H1 (cell line): ENCODE results near the gene TAF3. TPM values are rescaled to one million over a fixed set of nuclear protein-coding genes. Genes with fewer than 3 reads are reported as not detected.

Experiments
- CTCF ChIA-PET: fragments of 300-600 bp; sonication (Branson Sonifier 250); formaldehyde crosslinking; loops from one replicate; lab custom pipeline; 2021; ENCODE audit not compliant: partially characterized antibody; lab: Charles Lee
- POLR2A ChIA-PET: fragments of 300-600 bp; sonication (Branson Sonifier 250); formaldehyde crosslinking; loops from one replicate; lab custom pipeline; 2021; ENCODE audit warnings: inconsistent platforms; ENCODE audit not compliant: partially characterized antibody; lab: Charles Lee
- DNase-seq, 2 experiments: peaks; one replicate each; pipeline versions ENCODE4 v3.0.0 to v3.0.0-alpha.2; 2010 to 2022; ENCODE audit warnings: low spot score in 2 of 2, low read depth in 1 of 2, mixed read lengths in 1 of 2
- FAIRE-seq: peaks from 2 replicates; lab custom pipeline; 2011; peaks lifted over from hg19 to GRCh38; lab: Jason Lieb, UNC
- H2AFZ ChIP-seq: 2 replicates; pipeline ENCODE4 v1.8.1; 2012; ENCODE audit warnings: low read length, inconsistent platforms
- H2AK5ac ChIP-seq: 2 replicates; pipeline ENCODE4 v1.6.1; 2013; ENCODE audit warnings: low read depth, low read length
- H2BK120ac ChIP-seq: replicated peaks from 2 replicates; pipeline ENCODE3; 2013; ENCODE audit warnings: low read depth, low read length, inconsistent platforms
- H2BK12ac ChIP-seq: 2 replicates; pipeline ENCODE4 v1.6.1; 2013; ENCODE audit warnings: low read depth, low read length
- H2BK15ac ChIP-seq: 2 replicates; pipeline ENCODE4 v1.6.1; 2013; ENCODE audit warnings: low read length
- H2BK20ac ChIP-seq: 2 replicates; pipeline ENCODE4 v1.6.1; 2013; ENCODE audit warnings: low read length
- H2BK5ac ChIP-seq: 2 replicates; pipeline ENCODE4 v1.6.1; 2013; ENCODE audit warnings: low read depth, low read length
- H3K14ac ChIP-seq: 2 replicates; pipeline ENCODE4 v1.6.1; 2013; ENCODE audit warnings: inconsistent platforms; ENCODE audit not compliant: insufficient read length
- H3K18ac ChIP-seq: 2 replicates; pipeline ENCODE4 v1.6.1; 2013; ENCODE audit warnings: low read length; ENCODE audit errors: extremely low read depth
- H3K23ac ChIP-seq: 2 replicates; pipeline ENCODE4 v1.6.1; 2013; ENCODE audit warnings: inconsistent platforms; ENCODE audit not compliant: insufficient read length
- H3K23me2 ChIP-seq: 2 replicates; pipeline ENCODE4 v1.6.1; 2013; ENCODE audit warnings: low read depth, low read length
- H3K27ac ChIP-seq: 2 replicates; pipeline ENCODE4 v1.6.1; 2011; ENCODE audit warnings: low read depth, low read length, inconsistent platforms
- H3K27me3 ChIP-seq, 4 experiments: replicated peaks in 1 of 4; 1 replicate in 1 of 4; 2 replicates in 3 of 4; pipeline versions ENCODE4 v1.6.1 to v1.8.1; 2011 to 2013; ENCODE audit warnings: low read length in 3 of 4, mild to moderate bottlenecking in 3 of 4, inconsistent platforms in 2 of 4, mixed read lengths in 2 of 4, moderate library complexity in 1 of 4; ENCODE audit not compliant: control insufficient read depth in 3 of 4, insufficient read depth in 3 of 4; ENCODE audit errors: extremely low read depth in 1 of 4
- H3K36me3 ChIP-seq, 4 experiments: 2 replicates each; pipeline versions ENCODE4 v1.6.1 to v1.8.1; 2011 to 2013; ENCODE audit warnings: mild to moderate bottlenecking in 4 of 4, low read length in 3 of 4, moderate library complexity in 2 of 4, control low read depth in 1 of 4, inconsistent platforms in 1 of 4; ENCODE audit not compliant: insufficient read depth in 4 of 4, control insufficient read depth in 2 of 4
- H3K4ac ChIP-seq: replicated peaks from 2 replicates; pipeline ENCODE3; 2013; ENCODE audit warnings: low read length, low read depth, mixed read lengths, inconsistent platforms; ENCODE audit not compliant: insufficient read length
- H3K4me1 ChIP-seq, 4 experiments: replicated peaks in 1 of 4; 1 replicate in 1 of 4; 2 replicates in 3 of 4; pipeline versions ENCODE4 v1.6.1 to v1.8.1; 2011 to 2013; ENCODE audit warnings: low read length in 3 of 4, inconsistent platforms in 2 of 4, mixed read lengths in 1 of 4; ENCODE audit not compliant: insufficient read depth in 4 of 4, control insufficient read depth in 3 of 4
- H3K4me2 ChIP-seq, 2 experiments: 2 replicates each; pipeline versions ENCODE4 v1.6.1 to v1.8.1; 2011 to 2013; ENCODE audit warnings: low read depth in 2 of 2, low read length in 2 of 2, control low read depth in 1 of 2, inconsistent platforms in 1 of 2, mild to moderate bottlenecking in 1 of 2; ENCODE audit not compliant: insufficient read depth in 1 of 2
- H3K4me3 ChIP-seq, 4 experiments: fragments of 200-600, 300-600 bp in 1 of 4; sonication (generic), shearing (Covaris generic), sonication (Bioruptor Twin) in 1 of 4; 2 replicates each; pipeline versions ENCODE4 v1.5.1 to v1.8.1; 2011 to 2016; ENCODE audit warnings: low read length in 4 of 4, low read depth in 3 of 4, control low read depth in 2 of 4, inconsistent platforms in 2 of 4, mild to moderate bottlenecking in 2 of 4, mixed read lengths in 1 of 4, moderate library complexity in 1 of 4; ENCODE audit not compliant: insufficient read depth in 2 of 4; ENCODE audit errors: extremely low read depth in 1 of 4
- H3K56ac ChIP-seq: replicated peaks from 2 replicates; pipeline ENCODE3; 2013; ENCODE audit warnings: low read depth, mild to moderate bottlenecking, mixed read lengths, low read length, inconsistent platforms; ENCODE audit not compliant: insufficient read length
- H3K79me1 ChIP-seq: 2 replicates; pipeline ENCODE4 v1.6.1; 2013; ENCODE audit warnings: low read depth, low read length, control low read depth
- H3K79me2 ChIP-seq, 2 experiments: 2 replicates each; pipeline versions ENCODE4 v1.6.1 to v1.8.1; 2012 to 2013; ENCODE audit warnings: low read length in 2 of 2, mild to moderate bottlenecking in 2 of 2, inconsistent platforms in 1 of 2; ENCODE audit not compliant: insufficient read depth in 2 of 2, control insufficient read depth in 1 of 2
- H3K9ac ChIP-seq, 4 experiments: replicated peaks in 1 of 4; 1 replicate in 1 of 4; 2 replicates in 3 of 4; pipeline versions ENCODE4 v1.6.1 to v1.8.1; 2011 to 2013; ENCODE audit warnings: low read depth in 3 of 4, low read length in 3 of 4, control low read depth in 2 of 4, mild to moderate bottlenecking in 2 of 4, moderate library complexity in 2 of 4, inconsistent platforms in 1 of 4; ENCODE audit errors: extremely low read depth in 1 of 4
- H3K9me3 ChIP-seq, 2 experiments: 2 replicates each; pipeline versions ENCODE4 v1.6.1 to v1.8.1; 2012 to 2013; ENCODE audit warnings: mild to moderate bottlenecking in 2 of 2, moderate library complexity in 2 of 2, control low read depth in 1 of 2, inconsistent platforms in 1 of 2, low read depth in 1 of 2, low read length in 1 of 2, mixed read lengths in 1 of 2; ENCODE audit not compliant: insufficient read depth in 2 of 2
- H4K20me1 ChIP-seq, 2 experiments: replicated peaks in 1 of 2; 2 replicates each; pipeline versions ENCODE3 to v1.8.1; 2011 to 2013; ENCODE audit warnings: inconsistent platforms in 2 of 2, low read length in 2 of 2, mild to moderate bottlenecking in 1 of 2; ENCODE audit not compliant: insufficient read depth in 2 of 2, control insufficient read depth in 1 of 2
- H4K5ac ChIP-seq: 2 replicates; pipeline ENCODE4 v1.6.1; 2013; ENCODE audit warnings: low read length, low read depth, mixed read lengths, inconsistent platforms; ENCODE audit not compliant: insufficient read length
- H4K8ac ChIP-seq: 2 replicates; pipeline ENCODE4 v1.8.0; 2013; ENCODE audit warnings: mild to moderate bottlenecking, moderate library complexity, low read length, inconsistent platforms; ENCODE audit not compliant: insufficient read depth; ENCODE audit errors: extremely low read depth
- H4K91ac ChIP-seq: replicated peaks from 2 replicates; pipeline ENCODE3; 2013; ENCODE audit warnings: low read length, mixed read lengths, inconsistent platforms; ENCODE audit not compliant: insufficient read length
- MAX ChIP-seq: IDR thresholded peaks from 2 replicates; pipeline ENCODE4 v1.6.1; 2012; ENCODE audit warnings: inconsistent platforms
- TCF12 ChIP-seq: IDR thresholded peaks from 2 replicates; pipeline ENCODE4 v1.6.1; 2011; ENCODE audit warnings: low read depth, mild to moderate bottlenecking, low read length
- WGBS, 2 experiments: shearing (Covaris generic) in 1 of 2; methylation state at CpG; one replicate each; pipeline versions ENCODE4 v1.1.6 to v1.1.7; 2013 to 2015; ENCODE audit warnings: low lambda C conversion rate in 2 of 2, mixed read lengths in 2 of 2, inconsistent platforms in 1 of 2, low coverage in 1 of 2, missing lambda C conversion rate in 1 of 2; ENCODE audit not compliant: insufficient replicate concordance in 2 of 2, insufficient coverage in 1 of 2, insufficient read length in 1 of 2; ENCODE audit errors: extremely low coverage in 1 of 2, missing lambda C conversion rate in 1 of 2; 5-methylcytosine and 5-hydroxymethylcytosine counted together
- polyA plus RNA-seq, 7 experiments: library from polyadenylated mRNA; depleted of rRNA in 3 of 7; stranded (reverse) in 5 of 7; unstranded in 2 of 7; fragments of >200 nt in 5 of 7; fragments of 200-250 nt in 2 of 7; gene quantifications; 1 replicate in 5 of 7; 2 replicates in 1 of 7; 4 replicates in 1 of 7; pipeline versions ENCODE4 v1.2.1 to v1.2.3, GENCODE V29; 2011 to 2013; ENCODE audit warnings: missing spikeins in 2 of 7, mixed read lengths in 2 of 7
- total RNA-seq: library from RNA; stranded (reverse); fragmentation: NEBNext Ultra II Directional; extraction: Animal tissue kit (Norgen Biotek cat#: 25700); gene quantifications from 2 replicates; pipeline ENCODE4 v1.2.1, GENCODE V29; 2021

The TAF3 gene
- total and polyA plus RNA-seq, 2 of the 8 experiments (the other 6 are each of a cell fraction or from before 2014, with no cell fraction given): 1.5 to 11.2 TPM

- ChIA-PET POLR2A (interaction anchor here (1.1 to 2.7 kb wide), 2 partner anchors 9 to 20 kb away, joined by 3 to 12 read pairs; partner anchors contain the start of genes ATP5F1C and KIN), CTCF (interaction anchor here (0.6 to 1.4 kb wide), 3 partner anchors 10 to 672 kb away, joined by 3 to 4 read pairs (median 3); partner anchors contain the start of genes ATP5F1C and KIN)
- TF ChIP-seq MAX (no peak), TCF12 (no peak)
These were observed 20.7 kb upstream of the TAF3 start for GRCh38 chr10:7797582-7797981.

More at GRCh38 chr10:7797582-7797981, 20.7 kb upstream of the TAF3 start:
- Histone ChIP-seq H3K36me3 (peaks cover 18 to 57% (median 41%) of the 10 kb centered on the region in 4 experiments), H4K5ac (no peak overlapping the region), H3K4ac (no peak overlapping the region), H2BK12ac (no peak overlapping the region), H3K27ac (no peak overlapping the region), H2BK15ac (no peak overlapping the region), H3K4me2 (no peak overlapping the region), H2AFZ (no peak overlapping the region), H4K91ac (no peak overlapping the region), H3K18ac (no peak overlapping the region), H2BK20ac (no peak overlapping the region), H3K56ac (no peak overlapping the region), H3K9me3 (no peaks in the 10 kb centered on the region), H3K79me1 (no peaks in the 10 kb centered on the region), H4K20me1 (peaks cover 5 to 6% of the 10 kb centered on the region in 2 experiments), H3K23me2 (no peaks in the 10 kb centered on the region), H3K14ac (no peak overlapping the region), H3K4me1 (no peaks in the 10 kb centered on the region), H2BK5ac (no peak overlapping the region), H4K8ac (no peak overlapping the region), H3K4me3 (no peak overlapping the region), H2BK120ac (no peak overlapping the region), H3K27me3 (peaks cover 0 to 1% (median 0%) of the 10 kb centered on the region in 4 experiments; a peak in 1 of 7 replicates), H3K9ac (no peak overlapping the region), H3K23ac (no peak overlapping the region), H3K79me2 (peaks cover 0 to 37% of the 10 kb centered on the region in 2 experiments), H2AK5ac (no peak overlapping the region)
- 93% methylated on average over 6 of the region's 6 CpGs; no CpG with 5 or more reads in 1 of the 2 experiments for WGBS, 2 experiments
- FAIRE-seq: no peak
- DNase-seq: no peak
